SK-N-SH treated with all-trans-retinoic acid at 6 μM for 48 hours (cell line): ENCODE data around the gene SNU13.

Experiments
- ARNTL ChIP-seq: fragments of 450-650 bp; formaldehyde crosslinking; IDR thresholded peaks from 2 replicates; pipeline ENCODE4 v1.5.0; 2020; ENCODE audit warnings: low read depth, mild to moderate bottlenecking, moderate library complexity, borderline replicate concordance
- BACH2 ChIP-seq: fragments of 250-450 bp; sonication (Bioruptor Pico); IDR thresholded peaks from 2 replicates; pipeline ENCODE4 v1.9.0; 2021; ENCODE audit warnings: mild to moderate bottlenecking, borderline replicate concordance
- CREB5 ChIP-seq: fragments of 250-450 bp; sonication (Bioruptor Pico); IDR thresholded peaks from 2 replicates; pipeline ENCODE4 v1.5.1; 2020; ENCODE audit warnings: low read depth, mild to moderate bottlenecking, moderate library complexity
- ESRRG ChIP-seq: fragments of 250-450 bp; sonication (Bioruptor Pico); IDR thresholded peaks from 2 replicates; pipeline ENCODE4 v1.6.1; 2021; ENCODE audit warnings: mild to moderate bottlenecking
- ISL1 ChIP-seq: fragments of 250-450 bp; sonication (Bioruptor Pico); IDR thresholded peaks from 2 replicates; pipeline ENCODE4 v2.1.2; 2022; ENCODE audit warnings: mild to moderate bottlenecking, moderate library complexity
- OSR1 ChIP-seq: fragments of 250-450 bp; sonication (Bioruptor Pico); IDR thresholded peaks from 2 replicates; pipeline ENCODE4 v1.8.0; 2022; ENCODE audit warnings: moderate library complexity, mild to moderate bottlenecking, inconsistent platforms
- RARB ChIP-seq: fragments of 250-450 bp; sonication (Bioruptor Pico); IDR thresholded peaks from 2 replicates; pipeline ENCODE4 v1.8.0; 2021; ENCODE audit warnings: mild to moderate bottlenecking, moderate library complexity
- SNAI2 ChIP-seq: fragments of 250-450 bp; sonication (Bioruptor Pico); IDR thresholded peaks from 2 replicates; pipeline ENCODE4 v1.5.0; 2020; ENCODE audit warnings: mild to moderate bottlenecking, moderate library complexity
- ZC3H10 ChIP-seq: fragments of 250-450 bp; sonication (Bioruptor Pico); IDR thresholded peaks from 2 replicates; pipeline ENCODE4 v1.5.1; 2021; ENCODE audit warnings: mild to moderate bottlenecking, moderate library complexity
- ZFP3 ChIP-seq: fragments of 250-450 bp; sonication (Bioruptor Pico); IDR thresholded peaks from 2 replicates; pipeline ENCODE4 v1.5.0; 2020; ENCODE audit warnings: mild to moderate bottlenecking, moderate library complexity
- ZFP30 ChIP-seq: fragments of 450-650 bp; formaldehyde crosslinking; IDR thresholded peaks from 2 replicates; pipeline ENCODE4 v1.5.0; 2022; ENCODE audit warnings: mild to moderate bottlenecking, moderate library complexity
- TF ChIP-seq, protein P1 (sequence below): fragments of 250-450 bp; sonication (Bioruptor Pico); IDR thresholded peaks from 2 replicates; pipeline ENCODE4 v1.8.0; 2021; ENCODE audit warnings: low read depth, mild to moderate bottlenecking, moderate library complexity, borderline replicate concordance
- TF ChIP-seq, protein P2 (sequence below): fragments of 250-450 bp; sonication (Bioruptor Pico); IDR thresholded peaks from 2 replicates; pipeline ENCODE4 v1.8.0; 2020; ENCODE audit warnings: mild to moderate bottlenecking, moderate library complexity, borderline replicate concordance

GRCh38 chr22:41697126-41697775 lies 8.6 kb upstream of the SNU13 start:
- no peak for TF ChIP-seq BACH2 (CRISPR knock-in tag)
- TF ChIP-seq ARNTL: no peak
- TF ChIP-seq ZFP30 (CRISPR knock-in tag): no peak
- no peak for TF ChIP-seq ISL1 (CRISPR knock-in tag)
- no peak for TF ChIP-seq CREB5 (CRISPR knock-in tag)
- no peak for TF ChIP-seq ZC3H10 (CRISPR knock-in tag)
- TF ChIP-seq, protein P1, sequence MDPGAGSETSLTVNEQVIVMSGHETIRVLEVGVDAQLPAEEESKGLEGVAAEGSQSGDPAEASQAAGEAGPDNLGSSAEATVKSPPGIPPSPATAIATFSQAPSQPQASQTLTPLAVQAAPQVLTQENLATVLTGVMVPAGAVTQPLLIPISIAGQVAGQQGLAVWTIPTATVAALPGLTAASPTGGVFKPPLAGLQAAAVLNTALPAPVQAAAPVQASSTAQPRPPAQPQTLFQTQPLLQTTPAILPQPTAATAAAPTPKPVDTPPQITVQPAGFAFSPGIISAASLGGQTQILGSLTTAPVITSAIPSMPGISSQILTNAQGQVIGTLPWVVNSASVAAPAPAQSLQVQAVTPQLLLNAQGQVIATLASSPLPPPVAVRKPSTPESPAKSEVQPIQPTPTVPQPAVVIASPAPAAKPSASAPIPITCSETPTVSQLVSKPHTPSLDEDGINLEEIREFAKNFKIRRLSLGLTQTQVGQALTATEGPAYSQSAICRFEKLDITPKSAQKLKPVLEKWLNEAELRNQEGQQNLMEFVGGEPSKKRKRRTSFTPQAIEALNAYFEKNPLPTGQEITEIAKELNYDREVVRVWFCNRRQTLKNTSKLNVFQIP (CRISPR knock-in tag): no peak
- TF ChIP-seq, protein P2, sequence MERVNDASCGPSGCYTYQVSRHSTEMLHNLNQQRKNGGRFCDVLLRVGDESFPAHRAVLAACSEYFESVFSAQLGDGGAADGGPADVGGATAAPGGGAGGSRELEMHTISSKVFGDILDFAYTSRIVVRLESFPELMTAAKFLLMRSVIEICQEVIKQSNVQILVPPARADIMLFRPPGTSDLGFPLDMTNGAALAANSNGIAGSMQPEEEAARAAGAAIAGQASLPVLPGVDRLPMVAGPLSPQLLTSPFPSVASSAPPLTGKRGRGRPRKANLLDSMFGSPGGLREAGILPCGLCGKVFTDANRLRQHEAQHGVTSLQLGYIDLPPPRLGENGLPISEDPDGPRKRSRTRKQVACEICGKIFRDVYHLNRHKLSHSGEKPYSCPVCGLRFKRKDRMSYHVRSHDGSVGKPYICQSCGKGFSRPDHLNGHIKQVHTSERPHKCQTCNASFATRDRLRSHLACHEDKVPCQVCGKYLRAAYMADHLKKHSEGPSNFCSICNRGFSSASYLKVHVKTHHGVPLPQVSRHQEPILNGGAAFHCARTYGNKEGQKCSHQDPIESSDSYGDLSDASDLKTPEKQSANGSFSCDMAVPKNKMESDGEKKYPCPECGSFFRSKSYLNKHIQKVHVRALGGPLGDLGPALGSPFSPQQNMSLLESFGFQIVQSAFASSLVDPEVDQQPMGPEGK (CRISPR knock-in tag): no peak
- no peak for TF ChIP-seq OSR1 (CRISPR knock-in tag)
- TF ChIP-seq SNAI2 (CRISPR knock-in tag): no peak
- no peak for TF ChIP-seq RARB (CRISPR knock-in tag)
- TF ChIP-seq ZFP3 (CRISPR knock-in tag): no peak
- TF ChIP-seq ESRRG (CRISPR knock-in tag): no peak
